Suprapubic skin (tissue), 3 donors: ENCODE data around the gene PDZRN3.

Experiments used
- CTCF ChIP-seq, 2 donors: fragments of 200-600 bp in 1 of 2; fragments of 450-650 bp in 1 of 2; sonication (generic) in 1 of 2; IDR thresholded peaks; one replicate each; pipeline ENCODE4 v1.5.1; 2016 to 2019; ENCODE audit warnings: antibody characterized with exemption in 2 of 2, mild to moderate bottlenecking in 1 of 2, moderate library complexity in 1 of 2
- EP300 ChIP-seq: sonication (generic); formaldehyde crosslinking; IDR thresholded peaks from one replicate; pipeline ENCODE4 v1.6.1; 2017; ENCODE audit warnings: antibody characterized with exemption
- POLR2A ChIP-seq, 2 donors: fragments of 450-650 bp; IDR thresholded peaks; one replicate each; pipeline ENCODE4 v1.6.1; 2017; ENCODE audit warnings: antibody characterized with exemption in 2 of 2, mild to moderate bottlenecking in 2 of 2, moderate library complexity in 2 of 2

- TF ChIP-seq EP300 (no peak), CTCF (IDR thresholded peaks at IDR 0.05) (no peak), POLR2A (IDR thresholded peaks at IDR 0.05) (no peak)
Observed at GRCh38 chr3:73658227-73658626, 33.5 kb upstream of the PDZRN3 start.
